ENCODE data around the gene DRAP1.

DRAP1 gene

DNA sequence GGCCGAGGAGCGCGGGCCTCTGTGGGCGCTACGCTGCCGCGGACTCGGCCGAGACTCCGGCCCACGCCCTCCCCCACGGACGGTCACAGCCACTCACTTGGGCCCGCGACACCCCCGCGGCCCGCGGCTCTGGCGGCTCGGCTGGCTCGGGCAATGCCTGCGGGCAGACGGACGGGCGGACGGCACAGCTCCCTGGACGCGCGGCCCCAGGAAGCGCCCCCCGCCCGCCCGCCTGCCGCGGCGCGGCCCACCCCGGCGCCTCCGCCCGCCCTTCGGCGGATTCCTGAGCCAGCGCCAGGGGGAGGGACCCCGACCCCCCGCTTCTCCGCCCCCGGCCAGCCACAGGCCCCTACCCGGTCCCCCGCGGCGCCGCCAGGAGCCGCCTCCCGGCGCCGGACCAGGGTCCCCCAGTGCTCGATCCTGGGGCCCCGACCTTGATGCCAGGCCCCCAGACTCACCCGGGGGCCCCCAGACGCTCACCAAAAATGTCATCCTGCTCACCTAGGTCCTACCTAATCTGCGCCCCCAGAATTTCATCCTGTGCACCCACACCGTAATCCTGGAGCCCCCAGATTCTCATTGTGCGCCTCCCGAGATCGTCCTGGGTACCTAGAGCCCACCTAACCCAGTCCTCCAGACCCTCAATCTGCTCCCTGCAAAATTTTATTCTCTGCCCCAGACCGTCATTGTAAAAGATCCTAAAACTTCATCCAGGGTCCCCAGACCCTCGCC, 46.5 kb upstream of the DRAP1 start, which contains the start of gene EFEMP2:
EFEMP2 (minus strand) TSS at position 215 of the 732 bp plus-strand sequence. CDS start 446 bp downstream, outside the sequence.
- Mint-ChIP-seq H3K27ac (peak within 1 kb of the TSS; percentile 86 to 96 (median 93)), H3K36me3 (ENCODE audit: low read depth) (peaks cover 10% of the 10 kb centered on the region), H3K4me1 (peaks cover 3% of the 10 kb centered on the region), H3K9me3 (no peaks in the 10 kb centered on the region), H3K4me3 (peak within 1 kb of the TSS; percentile 93 to 100 (median 98)), H3K27me3 (ENCODE audit: low read depth) (no peaks in the 10 kb centered on the region)
- TF ChIP-seq, protein P1, sequence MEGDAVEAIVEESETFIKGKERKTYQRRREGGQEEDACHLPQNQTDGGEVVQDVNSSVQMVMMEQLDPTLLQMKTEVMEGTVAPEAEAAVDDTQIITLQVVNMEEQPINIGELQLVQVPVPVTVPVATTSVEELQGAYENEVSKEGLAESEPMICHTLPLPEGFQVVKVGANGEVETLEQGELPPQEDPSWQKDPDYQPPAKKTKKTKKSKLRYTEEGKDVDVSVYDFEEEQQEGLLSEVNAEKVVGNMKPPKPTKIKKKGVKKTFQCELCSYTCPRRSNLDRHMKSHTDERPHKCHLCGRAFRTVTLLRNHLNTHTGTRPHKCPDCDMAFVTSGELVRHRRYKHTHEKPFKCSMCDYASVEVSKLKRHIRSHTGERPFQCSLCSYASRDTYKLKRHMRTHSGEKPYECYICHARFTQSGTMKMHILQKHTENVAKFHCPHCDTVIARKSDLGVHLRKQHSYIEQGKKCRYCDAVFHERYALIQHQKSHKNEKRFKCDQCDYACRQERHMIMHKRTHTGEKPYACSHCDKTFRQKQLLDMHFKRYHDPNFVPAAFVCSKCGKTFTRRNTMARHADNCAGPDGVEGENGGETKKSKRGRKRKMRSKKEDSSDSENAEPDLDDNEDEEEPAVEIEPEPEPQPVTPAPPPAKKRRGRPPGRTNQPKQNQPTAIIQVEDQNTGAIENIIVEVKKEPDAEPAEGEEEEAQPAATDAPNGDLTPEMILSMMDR (IDR thresholded peaks at IDR 0.05; ENCODE audit: unreplicated experiment in 3 of 3) = no peak

DNA sequence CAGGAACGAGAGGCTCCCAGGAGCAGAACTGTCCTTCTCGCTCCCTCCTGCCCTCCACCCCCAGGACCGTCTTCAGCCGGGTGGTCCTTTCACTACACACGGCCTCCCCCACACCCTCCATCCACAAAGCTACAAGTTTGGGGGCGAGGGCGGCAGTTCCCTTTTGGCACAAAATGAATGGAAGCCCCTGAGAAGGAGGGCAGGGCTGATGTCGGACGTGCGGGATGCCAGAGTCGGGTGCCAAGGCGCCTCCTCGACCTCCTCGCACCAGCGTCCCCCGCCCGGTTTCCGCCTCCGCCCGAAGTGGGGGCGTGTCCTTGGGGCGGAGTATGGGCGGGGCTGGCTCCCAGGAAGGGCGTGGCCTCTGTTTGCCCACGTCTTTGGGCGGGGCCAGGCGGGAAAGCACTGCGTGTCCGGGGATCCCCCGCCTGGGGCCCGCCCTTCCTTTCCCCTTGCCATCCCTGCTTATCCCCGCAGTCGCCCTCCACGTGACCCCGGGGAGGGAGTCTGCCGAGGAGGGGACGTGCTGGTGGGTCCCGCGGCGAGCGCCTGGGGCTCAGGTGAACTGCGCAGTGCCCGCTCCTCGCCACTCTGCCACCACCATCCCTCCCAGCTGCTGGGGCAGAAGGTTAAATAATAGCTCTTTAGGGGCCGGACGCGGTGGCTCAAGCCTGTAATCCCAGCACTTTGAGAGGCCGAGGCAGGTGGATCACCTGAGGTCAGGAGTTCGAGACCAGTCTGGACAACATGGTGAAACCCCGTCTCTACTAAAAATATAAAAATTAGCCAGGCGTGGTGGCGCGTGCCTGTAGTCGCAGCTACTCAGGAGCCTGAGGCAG, 45.7 kb upstream of the DRAP1 start:
- Mint-ChIP-seq H3K4me3 (peak overlapping the region; percentile 93 to 100 (median 98)), H3K9me3 (no peaks in the 10 kb centered on the region)
- TF ChIP-seq, protein P1 (IDR thresholded peaks at IDR 0.05; ENCODE audit: unreplicated experiment in 3 of 3) = no peak

DNA sequence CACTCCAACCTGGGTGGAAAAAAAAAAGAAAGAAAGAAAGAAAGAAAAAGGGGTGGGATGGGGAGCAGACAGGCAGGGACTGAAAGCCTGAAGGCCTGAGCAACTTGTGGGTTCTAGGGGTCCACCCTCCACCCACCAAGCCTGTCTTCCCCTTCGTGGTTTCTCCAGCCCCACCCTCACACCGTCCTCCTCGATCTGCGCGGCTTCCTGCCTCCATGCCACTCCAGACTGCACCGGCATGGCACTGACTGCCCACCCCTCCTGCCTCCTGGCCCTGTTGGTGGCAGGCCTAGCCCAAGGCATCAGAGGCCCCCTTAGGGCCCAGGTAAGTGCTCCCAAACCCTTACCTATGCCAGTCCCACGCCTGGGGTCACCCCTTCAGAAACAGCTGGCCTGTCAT, 39.6 kb upstream of the DRAP1 start, which contains the start of gene CTSW:
CTSW (plus strand) TSS at position 221 of the 400 bp plus-strand sequence; CDS start at position 239, 18 bp downstream.
- Mint-ChIP-seq H3K4me3 (no peak within 1 kb of the TSS), H3K27ac (no peak within 1 kb of the TSS), H3K27me3 (ENCODE audit: low read depth) (no peaks in the 10 kb centered on the region), H3K9me3 (no peaks in the 10 kb centered on the region), H3K4me1 (peaks cover 3% of the 10 kb centered on the region), H3K36me3 (ENCODE audit: low read depth) (peaks cover 12% of the 10 kb centered on the region)
- TF ChIP-seq, protein P1 (IDR thresholded peaks at IDR 0.05; ENCODE audit: unreplicated experiment in 3 of 3) = no peak

More for the DNA sequence above, 45.7 kb upstream of the DRAP1 start:
- H3K4me1 Mint-ChIP-seq = peaks cover 3% of the 10 kb centered on the region
- peaks cover 4% of the 10 kb centered on the region for H3K36me3 Mint-ChIP-seq (ENCODE audit: low read depth)
- H3K27ac Mint-ChIP-seq = peak overlapping the region; percentile 86 to 96 (median 93)
- no peaks in the 10 kb centered on the region for H3K27me3 Mint-ChIP-seq (ENCODE audit: low read depth)

DNA sequence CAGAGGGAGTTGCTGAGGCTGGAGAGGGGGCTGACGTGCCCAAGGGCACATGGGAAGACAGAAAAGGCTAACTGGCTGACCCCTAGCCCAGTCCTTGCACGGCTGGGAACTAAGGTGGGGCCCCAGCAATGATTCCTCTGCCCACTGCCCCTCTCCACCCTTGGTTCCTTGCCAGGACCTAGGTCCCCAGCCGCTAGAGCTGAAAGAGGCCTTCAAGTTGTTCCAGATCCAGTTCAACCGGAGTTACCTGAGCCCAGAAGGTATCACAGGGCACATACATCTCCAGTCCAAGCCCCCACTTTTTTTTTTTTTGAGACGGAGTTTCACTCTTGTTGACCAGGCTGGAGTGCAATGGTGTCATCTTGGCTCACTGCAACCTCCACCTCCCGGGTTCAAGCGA, 39.2 kb upstream of the DRAP1 start:
- Mint-ChIP-seq H3K4me3 (no peak overlapping the region), H3K36me3 (ENCODE audit: low read depth) (peaks cover 16% of the 10 kb centered on the region)

DNA sequence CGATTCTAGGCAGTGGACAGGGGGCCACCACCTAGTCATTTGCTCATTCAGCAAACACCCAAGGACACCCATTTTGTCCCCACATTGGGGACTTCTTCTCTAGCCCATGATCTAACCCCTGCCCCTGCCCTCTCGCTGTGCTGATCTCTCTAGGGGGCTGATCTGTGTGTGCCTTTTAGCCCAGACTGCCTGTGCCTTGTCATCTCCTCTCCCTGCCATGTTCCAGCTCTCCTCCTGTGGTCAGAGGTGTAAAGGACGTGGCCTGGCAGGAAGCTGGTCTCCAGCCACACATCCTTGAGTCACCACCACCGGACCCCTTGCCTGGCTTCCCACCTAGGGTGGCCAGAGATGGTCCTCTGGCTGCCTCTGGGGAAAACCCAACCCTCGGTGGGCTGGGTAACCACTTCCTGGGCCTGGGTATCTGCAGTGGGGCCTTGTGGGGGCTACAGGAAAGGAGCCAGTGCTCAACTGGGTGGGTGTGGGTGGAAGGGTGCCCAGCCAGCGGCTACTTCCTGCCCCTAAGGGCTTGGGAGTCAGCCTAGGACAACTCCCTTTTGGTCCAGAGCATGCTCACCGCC, 38.3 kb upstream of the DRAP1 start:
- no peak overlapping the region for H3K27ac Mint-ChIP-seq
- H3K27me3 Mint-ChIP-seq (ENCODE audit: low read depth) = no peaks in the 10 kb centered on the region
- H3K4me1 Mint-ChIP-seq = peaks cover 5% of the 10 kb centered on the region
- peaks cover 18% of the 10 kb centered on the region for H3K36me3 Mint-ChIP-seq (ENCODE audit: low read depth)
- H3K4me3 Mint-ChIP-seq = no peak overlapping the region
- TF ChIP-seq, protein P1 (IDR thresholded peaks at IDR 0.05; ENCODE audit: unreplicated experiment in 3 of 3) = no peak
- no peaks in the 10 kb centered on the region for H3K9me3 Mint-ChIP-seq

More for the DNA sequence above, 39.2 kb upstream of the DRAP1 start:
- no peak overlapping the region for H3K27ac Mint-ChIP-seq
- TF ChIP-seq, protein P1 (IDR thresholded peaks at IDR 0.05; ENCODE audit: unreplicated experiment in 3 of 3) = no peak
- H3K9me3 Mint-ChIP-seq = no peaks in the 10 kb centered on the region
- H3K27me3 Mint-ChIP-seq (ENCODE audit: low read depth) = no peaks in the 10 kb centered on the region
- H3K4me1 Mint-ChIP-seq = peaks cover 5% of the 10 kb centered on the region
